ENCODE results near the gene FRMD7.

DNA sequence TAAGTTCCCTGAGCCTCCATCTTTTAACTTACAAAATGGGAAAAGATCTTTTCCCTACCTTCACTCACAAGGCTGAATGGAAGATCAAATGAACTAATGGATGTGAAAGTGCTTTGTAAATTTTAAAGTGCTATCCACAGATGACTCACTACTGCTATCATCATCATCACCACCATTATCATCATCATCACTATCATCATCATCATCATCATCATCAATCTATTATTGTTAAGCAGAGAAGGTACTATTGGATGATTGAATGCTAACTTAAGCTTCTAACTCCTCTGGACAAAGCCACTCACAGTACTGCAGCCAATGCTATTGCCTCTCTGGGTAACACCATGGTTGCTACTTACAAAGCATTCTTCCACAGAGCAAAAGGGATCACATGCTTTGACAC lies 1.9 kb downstream of the FRMD7 start:
- TF ChIP-seq, protein P1, sequence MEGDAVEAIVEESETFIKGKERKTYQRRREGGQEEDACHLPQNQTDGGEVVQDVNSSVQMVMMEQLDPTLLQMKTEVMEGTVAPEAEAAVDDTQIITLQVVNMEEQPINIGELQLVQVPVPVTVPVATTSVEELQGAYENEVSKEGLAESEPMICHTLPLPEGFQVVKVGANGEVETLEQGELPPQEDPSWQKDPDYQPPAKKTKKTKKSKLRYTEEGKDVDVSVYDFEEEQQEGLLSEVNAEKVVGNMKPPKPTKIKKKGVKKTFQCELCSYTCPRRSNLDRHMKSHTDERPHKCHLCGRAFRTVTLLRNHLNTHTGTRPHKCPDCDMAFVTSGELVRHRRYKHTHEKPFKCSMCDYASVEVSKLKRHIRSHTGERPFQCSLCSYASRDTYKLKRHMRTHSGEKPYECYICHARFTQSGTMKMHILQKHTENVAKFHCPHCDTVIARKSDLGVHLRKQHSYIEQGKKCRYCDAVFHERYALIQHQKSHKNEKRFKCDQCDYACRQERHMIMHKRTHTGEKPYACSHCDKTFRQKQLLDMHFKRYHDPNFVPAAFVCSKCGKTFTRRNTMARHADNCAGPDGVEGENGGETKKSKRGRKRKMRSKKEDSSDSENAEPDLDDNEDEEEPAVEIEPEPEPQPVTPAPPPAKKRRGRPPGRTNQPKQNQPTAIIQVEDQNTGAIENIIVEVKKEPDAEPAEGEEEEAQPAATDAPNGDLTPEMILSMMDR (conservative IDR thresholded peaks at IDR 0.05; ENCODE audit: low read depth, low read length): no peak
- TF ChIP-seq CEBPB (IDR thresholded peaks at IDR 0.05; ENCODE audit: low read depth, low read length) (no peak), POLR2A (IDR thresholded peaks at IDR 0.05; ENCODE audit: low read depth, low read length) (no peak)

All from IMR-90 (cell line).